ENCODE measurements around the gene POLRMT.

POLRMT gene

DNA sequence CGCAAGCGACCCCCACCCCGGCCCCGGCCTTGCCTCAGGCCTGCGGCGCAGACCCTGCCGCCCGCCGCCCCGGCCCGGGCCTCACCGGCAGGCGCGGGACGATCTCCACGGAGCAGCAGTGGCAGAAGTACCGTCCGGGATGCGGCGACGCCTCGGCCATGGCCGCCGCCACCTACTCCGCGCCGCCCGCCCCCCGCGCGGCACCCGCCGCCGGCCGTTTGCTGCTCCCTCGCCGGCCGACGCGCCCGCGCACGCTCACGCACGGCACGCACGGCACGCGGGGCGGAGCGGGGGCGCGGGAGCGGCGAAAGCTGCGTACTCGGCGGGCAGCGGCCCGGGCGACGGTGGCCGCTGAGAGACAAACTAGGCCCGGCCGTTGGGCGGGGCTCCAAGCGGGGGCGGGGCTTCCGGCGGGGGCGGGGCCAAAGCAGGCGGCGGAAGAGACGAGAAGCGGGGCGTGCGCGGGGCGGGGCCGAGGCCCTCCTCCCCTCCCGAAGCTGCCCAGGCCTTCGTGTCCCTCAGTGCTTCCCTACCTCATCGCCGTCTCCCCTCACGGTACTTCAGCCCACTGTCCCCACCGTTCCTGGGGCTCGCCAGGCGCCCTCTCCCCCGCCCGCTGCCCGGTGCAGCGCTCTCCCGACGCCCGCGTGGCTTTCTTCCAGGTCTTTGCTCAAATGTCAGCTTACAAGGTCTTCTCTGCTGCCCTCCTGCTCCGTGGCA lies 29.8 kb upstream of the POLRMT start, which contains the start of gene RNF126:
Gene RNF126, minus strand, starts transcription at position 253 of the 720 bp plus-strand sequence. Its CDS starts 93 bp downstream, at position 160.
- peak; percentile 73 to 86 for DNase-seq

GRCh38 chr19:662207-662961 lies 29.0 kb upstream of the POLRMT start:
- DNase-seq, result peak in 1 of 2 experiments; percentile 15

DNA sequence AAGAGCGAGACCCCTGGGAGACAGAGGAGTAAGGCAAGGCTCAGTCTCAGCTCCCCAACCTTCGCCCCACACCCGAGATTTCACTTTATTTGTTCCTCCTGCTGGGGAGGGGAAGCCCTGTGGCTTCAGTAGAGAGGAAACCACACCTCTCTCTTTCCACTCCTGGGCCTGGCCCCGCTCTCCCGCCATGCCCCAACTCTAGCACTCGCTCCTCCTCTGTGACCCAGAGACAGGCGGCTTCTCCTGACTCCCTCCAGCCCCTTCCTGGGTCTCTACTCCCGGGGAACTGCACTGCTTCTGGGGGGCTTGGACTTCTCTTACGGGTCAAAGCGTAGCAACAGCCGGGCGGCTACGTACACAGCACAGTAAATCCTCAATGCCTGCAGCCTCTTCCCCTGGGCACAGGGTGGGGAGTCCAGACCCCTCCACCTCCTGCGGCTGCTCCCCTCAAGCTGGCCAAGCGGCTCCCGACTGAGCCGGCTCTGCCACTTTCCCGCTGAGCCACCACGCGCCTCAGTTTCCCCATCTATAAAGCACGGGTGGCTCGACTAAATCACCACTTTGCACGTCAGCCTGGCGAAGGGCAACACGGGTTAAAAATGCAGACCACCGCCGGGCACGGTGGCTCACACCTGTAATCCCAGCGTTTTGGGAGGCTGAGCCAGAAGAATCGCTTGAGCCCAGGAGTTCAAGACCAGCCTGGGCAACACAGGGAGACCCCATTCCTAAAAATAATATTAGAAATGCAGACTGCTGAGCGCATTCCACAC lies 28.3 kb upstream of the POLRMT start:
- no peak for DNase-seq

GRCh38 chr19:660793-661426 lies 27.6 kb upstream of the POLRMT start:
- DNase-seq, result no peak

DNA sequence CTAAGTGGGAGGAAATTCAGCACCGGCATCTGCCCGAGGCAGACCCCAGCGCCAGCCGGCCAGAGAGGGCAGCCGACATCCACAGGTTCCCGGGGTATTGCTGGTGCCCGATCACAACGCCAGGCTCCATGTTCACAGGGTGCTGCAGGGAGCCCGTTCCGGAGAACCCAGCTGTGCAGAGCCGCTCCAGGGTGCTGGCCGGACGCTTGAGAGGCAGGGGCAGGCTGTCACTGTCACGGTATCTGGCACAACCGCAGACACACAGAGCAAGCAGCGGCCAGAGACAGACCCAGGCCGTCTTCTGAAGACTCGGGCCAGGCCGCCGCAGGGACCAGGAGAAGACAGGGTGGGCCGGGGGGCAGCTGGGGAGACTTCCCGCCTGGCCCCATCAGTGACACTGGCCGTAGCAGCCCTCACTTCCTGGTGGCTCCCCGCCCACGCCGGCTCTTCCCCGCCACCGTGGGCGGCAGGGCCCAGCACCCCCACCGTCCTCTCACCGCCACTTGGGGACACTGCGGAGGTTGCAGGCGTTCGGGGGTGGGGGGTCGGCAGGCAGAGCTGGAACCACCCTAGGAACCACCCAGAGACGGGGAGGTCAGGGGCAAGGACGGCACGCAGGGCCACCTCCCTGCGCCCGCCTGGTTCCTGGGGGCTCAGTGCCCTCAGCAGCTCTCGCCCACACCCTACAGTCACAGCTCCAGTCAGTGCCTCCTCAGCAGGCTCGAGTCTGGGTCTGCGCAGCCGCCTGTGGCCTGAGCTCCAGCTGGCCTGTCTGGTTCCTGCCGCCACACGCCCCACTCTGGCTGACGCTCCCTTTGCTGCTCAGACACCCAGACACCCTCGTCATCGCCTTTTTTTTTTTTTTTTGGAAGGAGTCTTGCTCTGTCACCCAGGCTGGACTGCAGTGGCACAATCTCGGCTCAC lies 25.8 kb upstream of the POLRMT start:
- DNase-seq, result no peak

GRCh38 chr19:658059-658839 lies 24.9 kb upstream of the POLRMT start:
- no peak for DNase-seq

- no peak for DNase-seq
Measured at GRCh38 chr19:657611-658010, 24.3 kb upstream of the POLRMT start.

DNA sequence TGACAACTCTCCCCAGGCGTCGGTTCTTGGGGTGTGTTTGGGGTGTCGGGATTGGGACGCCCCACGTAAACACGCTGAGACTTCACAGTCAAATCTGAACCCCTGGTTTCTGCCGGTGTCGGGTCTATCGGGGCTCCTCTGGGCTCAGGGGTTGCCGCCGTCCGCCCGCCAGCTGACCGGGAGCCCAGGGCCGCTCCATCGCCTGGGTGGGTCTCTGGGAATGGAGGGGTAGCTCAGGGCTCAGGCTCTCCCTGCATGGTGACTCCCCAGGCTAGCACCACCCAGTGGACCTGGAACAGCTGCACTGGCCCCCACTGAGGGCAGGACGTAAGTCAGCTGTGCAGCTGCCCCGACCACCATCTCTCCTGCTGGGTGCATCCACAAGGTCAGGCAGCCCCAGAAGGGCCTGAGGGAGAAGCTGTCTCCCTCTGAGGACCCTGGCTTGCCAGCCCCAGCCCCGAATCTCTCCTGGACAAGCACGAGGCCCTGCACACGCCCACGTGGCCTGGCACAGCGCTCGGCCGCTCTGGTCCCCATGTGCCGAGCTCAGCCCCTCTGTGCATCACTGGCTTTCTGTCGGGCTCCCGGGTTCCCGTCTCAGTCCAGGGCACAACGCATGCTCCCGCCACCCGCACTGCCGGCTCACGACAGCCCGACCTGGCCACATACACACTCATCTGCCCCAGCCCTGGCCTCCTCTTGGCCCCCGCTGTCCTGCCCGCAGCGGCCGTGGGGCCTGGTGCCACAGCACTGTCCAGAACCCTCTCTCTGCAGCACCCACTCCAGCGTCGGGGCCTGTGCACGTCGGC lies 23.6 kb upstream of the POLRMT start:
- no peak for DNase-seq

DNA sequence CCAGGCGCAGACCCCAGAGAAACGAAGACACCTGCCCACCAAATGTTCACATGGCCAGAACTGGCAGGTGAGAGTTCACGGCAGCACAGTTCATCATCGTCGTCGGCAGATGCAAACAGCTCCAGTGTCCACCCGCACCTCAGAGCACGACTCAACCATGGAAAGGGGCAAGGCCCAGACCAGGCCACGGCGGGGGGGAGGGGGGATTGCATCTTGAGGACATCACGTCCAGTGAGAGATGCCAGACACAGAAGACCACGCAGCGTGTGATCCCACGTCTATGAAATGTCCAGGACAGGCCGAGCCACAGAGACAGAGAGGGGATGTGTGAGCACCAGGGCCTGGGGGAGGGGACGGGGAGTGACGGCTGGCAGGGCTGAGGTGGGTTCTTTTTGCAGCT lies 22.4 kb upstream of the POLRMT start:
- DNase-seq, result no peak

DNA sequence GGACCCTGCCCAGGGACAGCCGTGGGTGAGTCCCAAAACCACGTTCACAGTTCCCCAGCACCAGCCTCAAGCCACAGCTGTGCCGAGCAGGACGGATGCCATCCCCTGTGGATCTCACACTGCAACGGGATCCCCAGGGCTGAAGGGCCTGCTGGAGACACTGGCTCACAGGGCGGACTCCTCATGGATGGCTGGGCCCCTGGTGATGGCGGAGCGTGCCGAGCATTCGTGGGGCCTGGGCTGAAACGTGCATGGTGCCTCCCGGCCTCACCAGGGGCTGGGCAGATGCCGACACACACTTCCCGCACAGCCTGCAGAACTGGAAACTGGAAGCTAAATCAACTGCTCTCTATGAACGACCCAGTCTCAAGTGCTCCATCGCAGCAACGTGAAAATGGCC lies 20.1 kb upstream of the POLRMT start:
- DNase-seq, result no peak

DNA sequence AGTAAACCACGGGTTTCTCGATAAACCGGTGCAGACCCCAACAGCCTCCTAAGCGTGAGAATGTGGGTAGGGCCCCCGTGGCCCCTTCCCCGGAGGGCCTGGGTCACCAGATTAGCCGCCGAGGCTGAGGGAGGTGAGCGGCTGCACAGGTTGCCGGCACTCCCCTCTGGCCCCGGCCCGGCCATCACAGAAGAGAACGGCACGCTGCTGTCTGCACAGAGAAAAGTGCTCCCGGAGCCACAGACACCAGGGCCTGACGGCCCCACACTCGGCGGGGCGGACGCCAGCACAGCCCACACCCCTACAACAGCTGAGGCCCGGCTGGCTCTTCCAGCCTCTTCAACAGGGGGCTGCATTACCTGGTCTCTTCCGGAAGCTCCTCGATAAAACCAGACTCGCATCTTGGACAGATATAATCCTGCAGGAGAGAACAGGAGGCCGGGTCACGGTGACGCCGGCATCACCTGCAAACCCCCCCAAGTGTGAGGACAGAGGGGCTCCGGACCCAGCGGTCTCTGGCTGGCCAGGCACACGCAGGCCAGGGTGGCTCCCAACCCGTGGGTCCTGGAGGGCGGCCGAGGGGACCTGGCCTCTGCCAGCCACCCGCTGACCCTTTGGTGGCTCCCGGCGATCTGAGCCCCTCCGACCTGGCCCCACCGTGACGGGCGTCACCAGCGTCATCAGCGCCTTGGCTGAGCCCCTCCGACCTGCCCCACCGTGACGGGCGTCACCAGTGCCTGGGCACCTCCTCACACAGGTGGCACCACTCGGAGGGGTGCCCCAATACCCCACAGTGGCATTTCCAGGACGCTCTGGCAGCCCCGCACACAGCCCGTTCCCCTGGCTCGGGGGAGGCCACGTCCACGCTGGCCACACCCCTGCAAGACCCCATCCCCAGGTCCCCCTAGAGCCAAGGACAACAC lies 19.4 kb upstream of the POLRMT start:
- no peak for DNase-seq

DNA sequence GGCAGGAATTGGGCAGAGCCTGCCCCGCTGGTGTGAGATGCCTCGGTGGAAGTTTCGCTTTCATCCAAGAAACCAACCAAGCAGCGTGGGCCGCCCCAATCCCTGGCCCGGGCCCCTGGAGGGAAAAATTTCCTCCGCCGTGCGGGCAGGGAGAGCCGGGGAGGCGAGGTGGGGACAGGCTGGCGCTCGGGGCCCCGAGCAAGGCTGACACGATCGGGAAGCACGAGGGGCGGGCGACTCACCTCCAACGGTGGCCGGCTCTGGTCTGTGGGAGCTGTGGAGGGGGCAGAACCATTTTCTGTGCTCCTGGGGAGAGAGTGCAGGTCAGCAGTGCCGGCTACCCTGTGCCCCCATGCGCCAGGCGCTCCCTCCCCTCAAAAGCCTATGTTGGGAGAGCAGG lies 18.7 kb upstream of the POLRMT start:
- no peak for DNase-seq

- no peak for DNase-seq
Measured at GRCh38 chr19:651114-651818, 17.9 kb upstream of the POLRMT start.

- DNase-seq, result no peak
Measured at GRCh38 chr19:650121-650520, 16.8 kb upstream of the POLRMT start.

DNA sequence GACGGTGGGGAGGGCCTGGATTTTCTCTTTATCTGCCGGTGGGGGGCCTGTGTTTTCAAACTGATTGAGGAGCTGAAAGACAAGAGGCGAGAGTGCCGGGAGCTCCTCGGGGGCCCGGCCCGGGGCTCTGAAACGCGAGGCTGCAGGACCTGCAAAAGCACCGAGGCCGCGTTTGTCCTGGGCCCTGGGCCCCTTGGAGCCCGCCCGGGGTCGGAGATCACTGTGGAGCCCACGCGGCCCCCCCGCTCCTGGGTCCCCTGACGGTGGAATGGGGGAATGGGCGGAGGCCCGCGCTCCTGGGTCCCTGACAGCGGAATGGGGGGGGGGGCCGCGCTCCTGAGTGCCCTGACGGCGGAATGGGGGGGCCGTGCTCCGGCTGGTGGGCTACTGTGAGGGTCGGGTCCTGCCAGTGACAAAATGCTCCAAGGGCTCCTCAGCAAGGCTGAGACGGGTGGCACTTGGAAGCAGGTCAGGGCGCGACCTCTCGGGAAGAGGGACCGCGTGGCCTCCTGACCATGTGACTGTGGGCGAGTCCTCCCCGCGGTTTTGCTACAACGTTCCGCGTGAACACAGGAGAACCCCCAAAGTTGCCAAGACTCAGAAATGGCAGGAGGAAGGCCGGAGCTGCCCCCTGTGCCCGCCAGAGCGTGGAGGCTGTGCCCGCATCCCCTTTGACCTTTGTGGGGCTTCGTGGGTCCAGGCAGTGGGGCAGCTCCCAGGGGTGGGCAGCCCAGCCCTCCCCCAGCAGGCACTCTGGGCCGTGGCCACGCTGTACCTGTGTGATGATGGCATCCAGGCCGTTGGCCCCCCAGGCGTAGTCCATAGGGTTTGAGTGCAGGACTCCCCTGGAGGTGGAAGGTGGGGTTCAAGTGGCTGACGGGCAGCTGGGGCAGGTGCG lies 15.8 kb upstream of the POLRMT start:
- DNase-seq, result no peak

DNA sequence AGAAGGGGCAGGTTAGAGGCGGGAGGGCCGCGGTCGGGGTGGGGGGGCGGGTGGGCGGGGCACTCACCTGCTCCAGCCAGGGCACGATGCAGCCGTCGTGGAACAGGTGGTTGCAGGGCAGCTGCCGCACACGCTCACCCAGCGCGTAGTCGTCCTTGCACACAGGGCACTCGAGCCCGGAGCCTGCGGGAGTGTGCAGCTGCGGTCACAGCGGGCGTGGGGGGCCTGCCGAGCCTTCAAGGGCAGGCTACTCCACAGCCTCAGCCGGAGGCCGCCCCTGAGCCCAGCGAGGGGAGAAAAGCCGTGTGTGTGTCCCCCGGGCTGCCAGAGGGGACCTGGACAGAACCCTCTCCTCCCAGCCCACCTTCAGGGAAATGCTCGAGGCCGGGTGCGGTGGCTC lies 15.0 kb upstream of the POLRMT start:
- DNase-seq, result no peak

DNA sequence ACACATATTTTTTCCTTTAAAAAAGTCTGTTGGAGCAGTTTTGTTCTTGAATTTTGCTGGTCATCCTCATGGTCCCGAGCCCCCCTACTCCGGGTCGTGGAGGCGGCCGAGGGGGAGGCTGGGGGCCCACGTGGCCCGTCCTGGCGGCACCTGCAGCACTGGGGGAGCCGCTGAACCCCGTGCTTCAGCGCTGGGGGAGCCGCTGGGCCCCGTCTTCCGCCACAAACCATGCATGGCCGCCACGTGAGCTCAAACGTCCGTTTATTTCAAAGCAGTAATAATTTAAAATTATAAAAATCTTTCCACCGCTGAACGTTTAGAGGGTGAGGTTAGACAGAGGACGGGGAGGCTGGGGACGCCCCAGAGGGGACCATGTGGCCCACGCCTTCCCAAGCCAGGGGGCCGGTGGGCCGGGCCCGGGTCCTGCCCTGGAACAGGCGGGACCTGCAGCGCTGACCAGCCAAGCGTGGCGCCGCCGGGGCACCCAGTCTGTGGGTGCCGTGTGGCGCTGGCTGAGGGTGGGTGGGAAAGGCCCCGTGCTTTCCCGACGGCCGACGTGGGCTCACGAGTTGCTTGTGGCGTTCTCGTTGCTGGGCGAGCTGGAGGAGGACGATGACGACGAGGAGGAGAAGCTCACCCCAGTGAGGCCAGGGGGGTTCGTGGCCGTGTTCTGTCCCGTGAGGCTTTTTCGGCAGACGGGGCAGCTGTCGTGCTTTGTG lies 14.4 kb upstream of the POLRMT start:
- DNase-seq, result no peak

All from SW 1271 (cell line).